ENCODE results near the gene PAQR4.

The PAQR4 gene

DNA sequence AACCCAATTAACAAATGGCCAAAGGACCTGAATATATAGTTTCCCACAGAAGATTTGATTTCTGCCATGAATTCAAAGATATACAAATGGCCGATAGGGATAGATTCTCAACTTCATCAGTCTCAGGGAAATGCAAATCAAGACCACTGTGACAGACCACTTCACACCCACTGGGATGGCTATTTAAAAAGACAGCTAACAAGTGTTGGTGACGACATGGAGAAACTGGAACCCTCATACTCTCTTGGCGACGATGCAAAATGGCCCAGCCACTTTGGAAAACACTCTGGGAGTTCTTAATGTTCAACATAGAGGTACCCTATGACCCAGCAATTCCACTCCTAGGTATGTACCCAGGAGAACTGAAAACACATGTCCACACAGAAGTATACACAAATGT lies 22.5 kb upstream of the PAQR4 start:
- DNase-seq = no peak

DNA sequence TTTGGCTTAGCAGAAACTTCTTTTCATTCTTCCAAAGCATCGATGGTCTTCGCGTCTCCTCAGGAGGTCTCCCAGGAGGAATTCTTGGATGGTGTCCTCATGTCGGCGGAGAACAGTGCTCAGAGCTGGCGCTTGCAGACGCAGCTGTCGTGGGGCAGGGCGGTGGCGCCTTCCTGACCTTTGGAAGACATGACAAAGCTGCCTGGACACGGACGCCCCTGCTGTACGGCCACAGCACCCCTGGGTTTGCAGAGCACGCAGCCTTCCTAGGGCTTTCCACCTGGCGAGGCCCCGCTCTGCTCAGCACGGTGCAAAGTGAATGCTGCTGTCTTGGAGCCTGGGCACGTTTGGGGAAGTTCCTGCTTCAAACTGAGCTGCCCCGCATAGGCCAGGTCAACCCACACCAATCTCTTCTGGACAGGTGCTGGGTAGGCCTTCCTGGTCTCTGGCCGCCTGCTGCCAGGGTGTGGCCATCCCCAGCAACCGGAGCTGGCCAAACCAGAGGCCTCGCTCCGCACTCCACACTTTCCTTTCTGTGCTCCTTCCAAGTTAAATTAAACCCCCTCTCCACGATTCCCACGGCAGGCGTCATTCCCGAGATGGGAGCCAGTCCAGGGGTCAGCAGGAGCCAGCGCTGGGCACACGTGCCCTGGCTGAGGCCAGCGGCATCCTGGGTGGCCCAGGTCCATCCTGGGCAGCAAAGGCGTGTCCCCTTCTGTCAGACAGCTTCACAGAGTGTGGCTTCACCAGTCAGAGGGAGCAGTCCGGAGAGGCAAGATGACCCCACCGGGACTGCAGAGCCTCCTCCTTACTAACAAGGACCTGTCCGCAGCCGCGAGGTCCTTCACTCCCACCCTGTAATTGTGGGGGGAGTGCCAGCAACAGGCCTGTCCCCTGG lies 20.1 kb upstream of the PAQR4 start:
- DNase-seq = no peak

DNA sequence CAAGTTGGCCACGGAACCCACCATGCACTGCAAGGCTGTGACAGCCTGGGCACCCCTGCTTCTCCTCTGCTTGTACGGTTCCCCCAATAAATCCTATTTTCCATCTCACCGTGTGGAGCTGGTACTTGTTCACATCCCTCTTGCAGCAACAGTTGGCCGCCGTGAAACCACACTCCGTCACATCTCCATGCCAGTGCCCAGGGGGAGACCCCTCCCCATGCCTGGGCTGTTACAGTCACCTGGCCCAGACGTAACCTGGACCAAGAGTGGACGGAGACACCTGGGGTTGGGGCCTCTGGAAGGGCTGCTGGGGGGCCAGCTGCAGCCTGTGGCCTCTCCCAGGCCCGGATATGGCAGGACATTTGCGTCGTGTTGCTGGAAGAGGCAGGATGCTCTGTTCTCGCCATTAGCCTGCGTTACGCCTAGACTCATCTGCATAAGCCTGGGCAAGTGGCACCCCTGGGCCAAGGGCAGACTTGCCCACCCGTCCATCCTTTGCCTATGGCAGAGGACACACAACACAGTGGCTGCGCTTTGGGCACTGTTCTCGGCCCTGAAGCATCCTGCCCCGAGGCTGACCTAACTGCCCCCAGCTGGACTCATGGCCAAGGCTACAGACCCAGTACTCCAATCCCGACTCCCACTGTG lies 19.3 kb upstream of the PAQR4 start:
- no peak for DNase-seq

DNA sequence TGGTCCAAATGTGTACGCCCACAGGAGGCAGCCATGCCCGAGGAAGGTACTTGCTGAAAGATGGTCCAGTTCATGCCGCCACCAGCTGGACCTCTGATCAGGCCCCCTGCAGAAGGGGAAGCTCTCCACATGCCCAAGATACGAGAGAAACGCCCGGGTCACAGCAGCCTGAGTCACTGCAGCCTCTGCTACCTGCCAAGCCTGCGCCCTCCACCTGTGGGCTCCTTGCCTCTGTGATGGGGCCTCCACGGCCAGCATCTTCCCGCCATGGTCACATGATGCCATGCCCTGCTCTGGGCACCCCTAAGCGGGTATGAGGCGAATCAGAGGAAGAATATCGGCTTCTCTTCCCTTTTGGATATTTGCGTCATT lies 18.8 kb upstream of the PAQR4 start:
- no peak for DNase-seq

DNA sequence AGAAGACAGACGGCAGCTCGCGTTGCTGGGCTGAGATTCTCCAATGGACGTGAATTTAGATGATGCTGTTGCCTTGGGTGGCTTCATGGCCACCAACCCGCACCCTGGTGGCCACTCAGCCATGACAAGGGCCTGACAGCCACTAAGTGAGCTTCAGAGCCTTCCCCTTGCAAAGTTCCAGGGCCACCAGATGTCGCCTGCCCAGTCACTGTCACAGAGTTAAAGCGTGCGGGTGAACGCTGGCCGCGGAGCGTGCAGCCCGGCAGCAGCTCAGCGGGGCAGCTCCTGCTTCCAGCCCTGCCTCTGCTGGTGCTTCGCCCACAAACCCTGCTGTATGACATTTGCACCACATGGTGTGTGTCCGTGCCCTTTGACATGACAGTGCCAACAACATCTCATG lies 18.4 kb upstream of the PAQR4 start:
- DNase-seq = no peak

DNA sequence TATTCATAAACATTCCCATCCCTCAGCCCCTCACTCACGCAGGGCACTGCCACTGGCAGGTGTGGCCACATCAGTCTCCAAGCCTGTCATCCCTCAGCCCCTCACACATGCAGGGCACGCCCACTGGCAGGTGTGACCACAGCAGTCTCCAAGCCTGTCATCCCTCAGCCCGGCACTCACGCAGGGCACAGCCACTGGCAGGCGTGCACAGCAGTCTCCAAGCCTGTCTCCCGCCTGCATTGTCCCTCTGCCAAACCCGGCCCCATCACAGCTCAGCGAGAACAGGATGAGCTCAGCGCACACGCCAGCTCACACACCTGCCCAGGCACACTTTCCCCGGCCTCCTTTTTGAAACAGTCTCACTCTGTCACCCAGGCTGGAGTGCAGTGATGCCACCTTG lies 16.5 kb upstream of the PAQR4 start:
- peak; percentile 96 for DNase-seq

DNA sequence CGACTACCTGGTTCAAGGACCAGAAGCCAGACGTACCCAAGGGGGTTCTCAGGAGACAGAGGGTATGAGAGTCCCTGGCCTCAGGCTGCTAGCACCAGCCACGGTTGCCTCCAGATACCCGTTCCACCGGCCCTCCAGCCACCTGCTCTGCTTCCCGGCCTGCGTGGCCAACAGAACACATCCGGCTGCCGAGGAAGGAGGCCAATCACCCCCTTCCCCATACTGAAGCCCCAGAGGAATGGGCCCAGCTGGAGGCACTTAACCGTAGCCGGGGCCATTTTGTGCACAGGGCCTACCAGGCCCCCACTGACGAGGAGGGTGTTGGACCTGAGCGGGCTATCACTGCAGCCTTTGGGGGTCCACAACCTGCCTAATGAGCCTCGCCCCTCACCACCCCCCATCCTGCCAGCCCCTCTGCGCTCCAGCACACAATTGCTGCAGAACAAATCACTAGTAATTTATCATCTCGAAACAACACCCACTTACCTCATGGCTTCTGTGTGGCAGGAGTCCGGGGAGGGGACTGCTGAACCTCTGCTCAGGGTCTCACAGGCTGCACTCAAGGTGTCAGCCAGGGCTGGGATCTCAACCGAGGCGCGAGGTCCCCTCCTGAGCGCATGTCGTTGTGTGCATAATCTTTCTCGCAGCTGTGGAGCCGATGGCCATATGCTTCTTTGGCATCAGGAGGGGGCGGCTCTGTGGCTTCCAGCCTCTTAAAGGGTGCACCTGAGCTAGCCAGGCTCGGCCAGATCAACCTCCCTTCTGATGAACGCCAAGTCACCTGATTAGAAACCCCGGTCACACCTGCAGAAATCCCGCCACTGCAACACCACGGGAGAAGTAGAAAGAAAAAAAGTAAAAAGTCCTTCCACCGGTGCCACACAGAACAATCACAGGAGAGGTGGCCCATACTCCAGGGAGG lies 15.2 kb upstream of the PAQR4 start:
- DNase-seq = peak; percentile 90

DNA sequence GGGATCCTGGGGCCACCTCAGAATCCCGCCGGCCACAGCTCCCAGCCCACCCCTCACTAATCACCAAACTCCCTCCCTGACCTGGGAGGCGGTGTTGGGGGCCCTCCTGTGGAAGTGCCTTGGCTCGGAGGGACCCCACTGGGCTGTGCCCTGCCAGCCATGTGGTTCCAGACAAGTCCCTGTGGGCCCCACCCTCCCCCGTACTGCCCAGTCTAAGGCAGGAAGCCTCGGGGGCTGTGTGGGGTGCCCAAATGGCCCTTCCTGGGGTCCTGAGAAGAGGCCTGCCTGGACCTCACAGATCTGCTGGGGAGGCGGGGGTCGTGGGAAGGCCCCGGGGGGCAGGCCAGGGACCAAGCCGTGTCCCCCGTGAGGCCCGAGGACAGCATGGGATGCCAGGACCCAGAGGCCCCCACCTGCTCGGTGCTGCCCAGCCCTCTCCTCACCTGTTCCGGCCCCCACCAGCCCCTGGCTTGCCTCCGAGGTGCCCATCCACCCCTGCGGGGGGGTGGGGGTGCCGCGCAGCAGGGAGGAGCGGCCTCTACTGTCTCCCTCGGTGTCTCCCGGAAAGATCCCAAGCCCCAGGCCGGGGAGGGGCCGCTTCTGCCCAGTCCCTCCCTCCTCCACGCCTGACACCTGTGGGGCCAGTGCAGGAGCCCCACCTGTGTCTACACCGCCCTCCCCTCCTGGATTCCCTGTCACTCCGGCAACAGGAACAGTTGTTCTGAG lies 14.3 kb upstream of the PAQR4 start:
- no peak for DNase-seq

DNA sequence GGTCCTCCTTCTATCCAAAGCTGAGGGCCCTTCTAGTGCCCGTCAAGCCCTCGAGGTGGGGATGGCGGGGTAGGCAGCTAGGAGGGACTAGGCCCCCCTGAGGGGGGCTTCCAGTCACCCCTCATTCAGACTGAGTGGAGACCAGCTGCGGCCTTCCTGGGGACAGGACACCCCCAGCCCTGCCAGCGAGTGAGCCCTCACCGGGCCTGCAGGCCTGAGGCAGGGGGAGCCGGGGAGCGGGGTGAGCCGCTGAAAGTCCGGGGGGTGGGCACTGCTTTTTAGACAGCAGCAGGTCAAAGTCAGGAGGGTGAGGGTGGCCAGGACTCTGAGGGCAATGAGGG lies 13.7 kb upstream of the PAQR4 start:
- DNase-seq = no peak

DNA sequence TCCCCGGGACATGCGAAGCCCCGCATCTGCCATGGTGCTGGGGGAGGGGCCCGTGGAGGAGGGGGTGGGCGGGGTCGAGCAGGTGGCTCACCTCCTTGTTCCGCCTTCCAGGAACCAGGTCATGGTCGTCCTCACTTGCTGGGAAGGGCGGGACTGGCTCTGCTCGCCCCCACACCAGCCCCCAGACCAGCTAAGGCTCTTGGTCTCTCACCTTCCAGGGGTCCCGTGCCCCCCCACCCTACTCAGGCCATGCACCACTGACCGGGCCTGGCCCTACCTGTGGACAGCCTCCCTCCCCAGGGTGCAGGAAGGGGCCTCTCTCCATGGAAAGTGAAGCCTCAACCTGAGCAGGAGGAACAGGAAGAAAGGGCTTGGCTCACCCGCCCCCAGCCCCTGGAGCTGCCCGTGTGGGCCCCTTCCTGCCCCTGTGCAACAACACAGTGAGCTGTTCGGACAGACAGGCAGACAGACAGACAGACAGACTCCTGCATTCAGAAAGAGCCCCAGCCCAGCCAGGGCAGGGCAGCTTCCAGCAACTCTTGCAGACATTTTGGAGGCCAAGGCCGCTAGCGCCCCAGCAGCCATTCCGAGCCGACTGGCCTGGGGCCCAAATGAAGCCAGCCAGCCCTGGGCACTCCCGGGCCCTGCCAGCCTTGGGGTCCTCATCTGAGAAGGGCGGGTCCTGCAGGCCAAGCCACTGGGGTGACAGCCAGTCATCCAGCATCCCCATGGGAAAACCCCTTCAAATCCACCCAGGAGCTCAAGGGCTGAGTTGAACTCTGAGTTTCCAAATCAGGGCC lies 13.2 kb upstream of the PAQR4 start:
- DNase-seq = no peak

DNA sequence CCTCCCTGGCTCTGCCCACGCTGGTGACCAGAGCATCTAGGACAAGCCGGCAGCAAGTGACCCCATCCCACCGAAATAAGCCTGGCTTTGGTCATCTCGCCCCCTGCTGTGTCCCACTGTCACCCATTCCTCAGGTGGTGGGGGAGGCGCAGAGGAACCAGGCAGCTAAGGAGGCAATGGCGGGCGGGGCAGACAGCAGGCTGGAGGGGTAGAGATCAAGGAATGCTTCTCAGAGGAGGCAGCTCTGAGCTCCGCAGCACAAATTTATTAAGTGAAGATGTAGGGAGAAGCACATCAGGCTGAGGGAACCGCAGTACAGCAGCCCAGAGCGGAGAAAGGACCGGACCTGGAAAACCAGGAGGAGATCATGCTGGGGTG lies 12.6 kb upstream of the PAQR4 start:
- no peak for DNase-seq

DNA sequence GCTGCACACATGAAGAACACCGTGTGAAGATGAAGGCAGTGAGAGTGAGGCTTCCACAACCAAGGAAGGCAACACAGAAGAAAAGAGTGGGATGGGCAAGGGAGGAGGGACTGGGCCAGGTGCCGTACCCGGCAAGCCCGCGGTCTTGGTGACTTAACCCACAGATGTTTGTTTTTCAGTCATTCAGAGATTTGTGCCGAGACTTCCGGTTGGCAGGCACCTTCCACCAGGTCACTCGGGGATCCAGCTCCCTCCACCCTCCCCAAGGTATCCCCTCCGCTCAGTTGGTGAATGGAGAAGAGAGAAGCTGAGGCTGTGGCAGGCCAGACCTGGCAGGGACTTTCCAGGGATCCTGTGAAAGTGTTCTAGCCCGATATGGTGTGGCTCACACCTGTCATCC lies 9.9 kb upstream of the PAQR4 start:
- DNase-seq = peak; percentile 86

DNA sequence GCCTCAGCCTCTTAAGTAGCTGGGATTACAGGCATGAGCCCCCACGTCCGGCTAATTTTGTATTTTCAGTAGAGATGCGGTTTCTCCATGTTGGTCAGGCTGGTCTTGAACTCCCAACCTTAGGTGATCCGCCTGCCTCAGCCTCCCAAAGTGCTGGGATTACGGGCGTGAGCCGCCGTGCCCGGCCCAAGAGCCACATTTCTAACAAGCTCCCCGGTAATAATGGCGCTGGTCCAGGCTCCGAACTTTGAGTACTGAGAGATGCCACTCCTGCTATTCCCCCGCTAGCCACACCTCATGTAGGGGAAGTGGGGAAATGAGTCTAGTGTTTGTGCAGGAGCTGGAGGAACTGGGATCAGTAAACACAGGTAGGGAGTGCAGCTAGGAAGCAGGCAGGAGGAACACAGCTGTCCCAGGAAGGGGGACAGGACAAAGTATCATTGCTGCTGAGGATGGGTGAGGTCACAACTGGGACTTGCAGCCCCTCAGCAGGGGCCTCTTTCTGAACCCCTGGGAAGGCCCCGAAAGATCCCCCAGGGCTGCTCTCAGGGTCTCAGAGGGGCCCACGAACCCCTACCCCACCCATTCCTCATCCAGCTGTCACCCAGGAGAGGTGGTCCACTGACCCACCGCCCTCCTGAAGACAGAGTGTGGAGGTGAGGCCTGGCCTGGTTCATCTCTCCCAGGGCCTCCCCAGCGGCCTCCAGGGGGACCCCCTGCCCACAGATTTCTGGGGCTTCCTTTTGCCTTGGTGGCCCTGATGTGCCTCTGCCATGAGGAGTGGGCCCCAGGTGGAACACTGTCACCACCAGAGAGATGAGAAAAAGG lies 8.8 kb upstream of the PAQR4 start:
- DNase-seq = no peak

DNA sequence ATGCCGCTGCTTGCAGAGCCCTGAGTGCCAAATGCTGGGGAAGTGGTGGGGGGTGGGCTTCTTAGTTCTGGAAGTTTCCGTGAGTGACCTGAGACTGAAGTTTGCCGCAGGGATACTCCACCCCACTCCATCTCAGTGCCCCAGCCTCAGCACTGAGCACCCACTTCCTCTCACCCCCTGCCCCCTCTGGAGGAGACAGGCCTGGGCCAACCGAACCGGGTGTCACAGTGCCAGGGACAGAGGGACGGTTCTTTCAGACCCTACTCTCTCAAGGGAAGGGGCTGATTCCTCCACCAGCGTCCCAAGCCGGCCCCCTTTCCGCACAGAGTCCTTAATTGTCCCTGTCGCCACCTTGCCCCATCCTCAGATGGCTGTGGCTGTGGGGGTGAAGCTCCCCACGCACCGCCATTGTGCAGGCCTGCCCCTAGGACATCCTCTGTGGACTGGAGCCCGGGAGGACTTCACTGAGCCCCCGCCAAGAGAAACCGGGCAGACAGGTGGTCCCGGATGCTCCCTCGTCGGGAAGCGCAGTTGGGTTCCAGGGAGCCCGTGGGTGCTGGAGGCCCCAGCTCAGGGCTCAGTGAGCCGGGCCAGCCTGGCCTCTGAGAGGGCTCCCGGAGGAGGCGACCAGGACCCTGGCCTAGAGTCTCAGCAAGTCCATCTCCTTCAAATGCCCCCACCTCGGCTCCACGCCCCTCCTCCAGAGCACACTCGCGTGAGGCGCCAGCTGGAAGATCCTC lies 6.6 kb upstream of the PAQR4 start:
- no peak for DNase-seq

DNA sequence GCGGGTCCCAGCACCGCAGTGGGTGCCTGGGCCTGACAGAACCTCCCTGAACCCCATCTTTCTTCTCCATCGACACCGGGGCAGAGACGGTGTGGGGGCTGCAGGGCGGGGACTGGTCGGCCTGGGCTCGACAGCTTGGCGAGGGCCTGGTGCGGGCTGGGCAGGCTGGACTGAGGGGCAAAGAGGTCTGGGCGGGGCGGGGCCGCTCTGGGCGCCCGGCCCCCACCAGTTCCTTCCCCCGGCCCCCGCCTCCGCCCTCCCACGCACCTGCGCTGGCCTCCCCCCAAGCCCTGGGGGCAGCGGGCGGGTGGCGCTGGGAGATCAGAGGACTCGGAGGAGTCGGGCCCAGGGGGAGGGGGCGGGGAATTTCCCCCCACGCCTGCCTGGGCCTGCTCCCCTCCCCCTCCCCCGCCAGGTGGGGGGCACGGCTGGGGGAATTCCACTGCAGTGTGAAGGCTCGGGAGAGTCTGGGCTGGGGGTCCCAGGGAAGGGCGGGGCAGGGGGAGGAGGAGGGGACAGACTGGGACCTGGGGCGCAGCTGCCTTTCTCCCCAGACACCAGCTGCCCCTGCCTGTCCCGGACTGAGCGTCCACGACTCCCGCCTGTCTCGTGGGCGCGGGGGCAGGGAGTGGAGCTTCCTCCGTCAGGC lies 6.0 kb upstream of the PAQR4 start:
- DNase-seq = peak; percentile 77

DNA sequence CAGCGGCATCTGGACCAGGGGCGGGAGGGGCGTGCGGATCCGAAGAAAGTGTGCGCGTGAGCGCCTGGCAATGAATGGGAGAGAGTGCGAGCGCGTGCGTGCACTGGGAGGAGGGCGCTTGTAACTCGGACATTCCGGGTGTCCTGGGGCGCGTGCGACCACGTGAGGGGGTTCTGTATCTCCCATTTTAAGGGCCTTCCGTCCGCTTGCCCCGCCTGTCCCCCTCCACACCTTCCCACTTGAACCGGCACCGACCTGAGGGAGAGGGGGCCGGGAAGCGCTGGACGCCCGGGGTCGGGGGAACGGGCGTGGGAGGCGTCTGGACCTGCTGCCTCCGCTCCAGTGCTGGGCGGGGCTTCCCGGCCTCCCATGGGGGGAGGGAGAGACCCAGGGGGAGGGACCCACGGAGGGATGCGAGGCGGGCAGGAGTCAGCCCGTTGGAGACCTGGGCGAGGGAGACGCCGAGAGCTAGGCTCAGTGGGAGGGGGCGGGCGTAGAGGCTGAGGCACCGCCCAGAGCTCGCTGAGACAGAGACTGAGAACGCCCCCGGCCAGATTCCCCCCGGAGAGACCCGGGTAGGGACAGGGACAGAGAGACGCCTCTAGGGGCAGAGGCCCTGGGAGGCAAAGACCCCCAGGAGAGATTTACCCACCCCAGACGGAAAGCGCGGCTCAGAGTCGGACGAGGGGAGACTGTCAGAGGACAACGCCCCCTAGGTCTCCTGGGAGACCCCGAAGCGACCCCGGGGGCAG lies 5.2 kb upstream of the PAQR4 start, which contains the start of gene KREMEN2:
TSS of gene KREMEN2 (plus strand) at position 553 of the 752 bp plus-strand sequence. CDS start 246 bp downstream, outside the sequence.
- DNase-seq = peak; percentile 95

DNA sequence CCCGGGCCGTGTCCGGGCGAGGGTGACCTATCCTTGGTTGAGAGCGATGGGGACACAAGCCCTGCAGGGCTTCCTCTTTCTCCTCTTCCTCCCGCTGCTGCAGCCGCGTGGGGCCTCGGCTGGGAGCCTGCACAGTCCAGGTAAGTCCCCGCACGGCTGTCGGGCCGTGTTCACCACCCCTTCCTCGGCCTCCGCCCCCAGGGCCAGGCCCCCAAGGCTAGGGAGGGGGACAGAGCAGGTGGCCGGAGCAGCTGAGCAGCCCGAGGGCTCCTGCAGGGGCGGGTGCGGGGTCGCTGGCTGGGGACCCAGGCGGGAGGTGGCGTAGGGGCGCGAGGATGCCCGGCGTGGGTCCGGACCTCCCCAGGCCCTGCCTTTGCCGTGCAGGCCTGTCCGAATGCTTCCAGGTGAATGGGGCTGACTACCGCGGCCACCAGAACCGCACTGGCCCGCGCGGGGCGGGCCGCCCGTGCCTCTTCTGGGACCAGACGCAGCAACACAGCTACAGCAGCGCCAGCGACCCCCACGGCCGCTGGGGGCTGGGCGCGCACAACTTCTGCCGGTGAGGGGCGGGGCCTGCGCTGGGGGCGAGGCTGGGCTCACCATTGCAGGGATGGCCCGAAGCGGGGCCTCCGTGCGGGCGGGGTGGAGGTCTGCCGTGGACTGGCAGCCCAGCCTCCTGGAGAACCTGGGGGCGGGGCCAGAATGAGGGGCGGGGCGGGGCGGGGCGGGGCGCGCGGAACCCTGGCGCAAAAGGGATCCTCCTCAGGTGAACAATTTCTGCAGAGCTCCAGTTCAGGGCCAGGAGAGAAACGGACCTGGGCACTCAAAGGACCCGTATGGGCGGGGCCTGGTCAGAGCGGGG lies 4.4 kb upstream of the PAQR4 start:
- peak; percentile 98 for DNase-seq
